HFFc6 (cell line): Measurements from ENCODE around the gene ACOXL. TPM values are rescaled to one million over a fixed set of nuclear protein-coding genes. Genes with fewer than 3 reads are reported as not detected.
"Not testable (repeated sequence)": the region's sequence is repeated elsewhere in the genome, so short reads cannot be mapped to it uniquely, and the experiment has no call there.

Source experiments
- DNase-seq: peaks from one replicate; pipeline ENCODE4 v3.0.0-alpha.2; 2018
- H3K27ac Mint-ChIP-seq: 2 replicates; pipeline ENCODE4 v1.8.0; 2020; ENCODE audit warnings: mild to moderate bottlenecking, mixed read lengths
- H3K27me3 Mint-ChIP-seq: 2 replicates; pipeline ENCODE4 v1.8.0; 2021; ENCODE audit warnings: mild to moderate bottlenecking, moderate library complexity, mixed read lengths; ENCODE audit not compliant: insufficient read depth
- H3K36me3 Mint-ChIP-seq: 2 replicates; pipeline ENCODE4 v1.8.0; 2021; ENCODE audit warnings: low read depth, mixed read lengths
- H3K4me1 Mint-ChIP-seq: 2 replicates; pipeline ENCODE4 v1.8.0; 2020; ENCODE audit warnings: low read depth, mixed read lengths
- H3K4me3 Mint-ChIP-seq: 2 replicates; pipeline ENCODE4 v1.8.0; 2020; ENCODE audit warnings: mild to moderate bottlenecking, moderate library complexity, mixed read lengths
- H3K9me3 Mint-ChIP-seq: 2 replicates; pipeline ENCODE4 v1.8.0; 2020; ENCODE audit warnings: mild to moderate bottlenecking, mixed read lengths
- CTCF ChIP-seq: fragments of 200-600 bp; sonication (generic); IDR thresholded peaks from 2 replicates; pipeline ENCODE4 v1.5.0; 2021; ENCODE audit warnings: antibody characterized with exemption, mild to moderate bottlenecking
- long read RNA-seq: library from polyadenylated mRNA; unstranded; transcript quantifications from one replicate; pipeline ENCODE4 v2.0.0, GENCODE V29; 2019
- total RNA-seq, 6 experiments: library from RNA; stranded (reverse); fragmentation: NEBNext Ultra II Directional; extraction: Animal tissue kit (Norgen Biotek cat#: 25700); gene quantifications; 2 replicates in 1 of 6; 3 replicates in 5 of 6; pipeline ENCODE4 v1.2.3, GENCODE V29; 2021

ACOXL gene
- not detected for total RNA-seq
- long read RNA-seq = 0 reads

- Mint-ChIP-seq H3K4me3 (no peak within 1 kb of the TSS), H3K27ac (no peak within 1 kb of the TSS), H3K27me3 (peaks cover 75% of the 10 kb centered on the region), H3K9me3 (no peaks in the 10 kb centered on the region), H3K4me1 (no peaks in the 10 kb centered on the region), H3K36me3 (peaks cover 7% of the 10 kb centered on the region)
- no peak for TF ChIP-seq CTCF
- DNase-seq = no peak
Measured at GRCh38 chr2:110732422-110733413, at the start of gene ACOXL. TSS of gene ACOXL (plus strand) at chr2:110732573. CDS start at chr2:110768390, 35,817 bp downstream.

- Mint-ChIP-seq H3K4me3 (no peak overlapping the region), H3K4me1 (peaks cover 14% of the 10 kb centered on the region)
Measured at GRCh38 chr2:110682872-110683271, 49.5 kb upstream of the ACOXL start.

GRCh38 chr2:110687775-110688484, 44.4 kb upstream of the ACOXL start:
- H3K36me3 Mint-ChIP-seq, H3K27ac Mint-ChIP-seq, H3K4me1 Mint-ChIP-seq, H3K4me3 Mint-ChIP-seq, DNase-seq: not testable (repeated sequence)
- Mint-ChIP-seq H3K9me3 (peaks cover 17% of the 10 kb centered on the region), H3K27me3 (peaks cover 40% of the 10 kb centered on the region)

More at GRCh38 chr2:110682872-110683271, 49.5 kb upstream of the ACOXL start:
- peaks cover 6% of the 10 kb centered on the region; the same call in 1 of the 2 replicates for H3K36me3 Mint-ChIP-seq
- no peak for DNase-seq
- TF ChIP-seq CTCF = no peak
- H3K27ac Mint-ChIP-seq = no peak overlapping the region
- peaks cover 6% of the 10 kb centered on the region for H3K9me3 Mint-ChIP-seq
- H3K27me3 Mint-ChIP-seq = peaks cover 27% of the 10 kb centered on the region

- TF ChIP-seq CTCF = no peak
- H3K27me3 Mint-ChIP-seq = peaks cover 44% of the 10 kb centered on the region
- H3K4me1 Mint-ChIP-seq = no peaks in the 10 kb centered on the region
- H3K4me3 Mint-ChIP-seq = no peak overlapping the region
- H3K27ac Mint-ChIP-seq = no peak overlapping the region
- DNase-seq = no peak
- peaks cover 17% of the 10 kb centered on the region for H3K9me3 Mint-ChIP-seq
- peaks cover 9% of the 10 kb centered on the region; the same call in 1 of the 2 replicates for H3K36me3 Mint-ChIP-seq
Measured at GRCh38 chr2:110688594-110689091, 43.7 kb upstream of the ACOXL start.

GRCh38 chr2:110690083-110690965, 42.0 kb upstream of the ACOXL start:
- Mint-ChIP-seq H3K4me1 (no peaks in the 10 kb centered on the region), H3K9me3 (peaks cover 17% of the 10 kb centered on the region), H3K27me3 (peaks cover 51% of the 10 kb centered on the region), H3K4me3 (no peak overlapping the region), H3K27ac (no peak overlapping the region), H3K36me3 (peaks cover 9% of the 10 kb centered on the region; the same call in 1 of the 2 replicates)
- TF ChIP-seq CTCF = no peak
- no peak for DNase-seq
